PC-3 (cell line): ENCODE results near the gene IGFBPL1. TPM values are rescaled to one million over a fixed set of nuclear protein-coding genes. Genes with fewer than 3 reads are reported as not detected.

Source experiments
- ATAC-seq: fragments of 200-7000 bp; cut with Tn5 transposase; 2 replicates; pipeline ENCODE4 v1.9.1; 2020; ENCODE audit warnings: mild to moderate bottlenecking, moderate library complexity
- BruUV-seq: library from RNA; stranded (reverse); fragments of 400-500 nt; replicated peaks from 2 replicates; lab custom pipeline; 2021; lab: Mats Ljungman, UMichigan
- CTCF ChIA-PET: fragments of 300-600 bp; sonication (Branson Sonifier 250); formaldehyde crosslinking; loops from one replicate; lab custom pipeline; 2022; ENCODE audit warnings: antibody characterized with exemption; lab: Charles Lee
- POLR2A ChIA-PET: fragments of 300-600 bp; sonication (Branson Sonifier 250); formaldehyde crosslinking; loops from one replicate; lab custom pipeline; 2022; ENCODE audit warnings: antibody characterized with exemption; ENCODE audit not compliant: unreplicated experiment; lab: Charles Lee
- DNase-seq: peaks from one replicate; pipeline ENCODE4 v3.0.0-alpha.2; 2015
- H2AFZ ChIP-seq: fragments of 300-600 bp; sonication (generic); 2 replicates; pipeline ENCODE4 v1.6.0; 2016; ENCODE audit warnings: antibody characterized with exemption, low read length
- H3F3A ChIP-seq: fragments of 300-600 bp; sonication (generic); one replicate; pipeline ENCODE4 v1.6.0; 2017; ENCODE audit warnings: antibody characterized with exemption, low read length, control low read depth, mild to moderate bottlenecking; ENCODE audit not compliant: unreplicated experiment
- H3K27ac ChIP-seq: fragments of 300-600 bp; sonication (generic); 2 replicates; pipeline ENCODE4 v1.5.1; 2016; ENCODE audit warnings: mild to moderate bottlenecking, low read length
- H3K27me3 ChIP-seq: fragments of 300-600 bp; sonication (generic); 2 replicates; pipeline ENCODE4 v1.6.1; 2016; ENCODE audit warnings: low read length, mixed read lengths
- H3K36me3 ChIP-seq: fragments of 300-600 bp; sonication (generic); 2 replicates; pipeline ENCODE4 v1.6.1; 2016; ENCODE audit warnings: low read depth, mixed run types, low read length, mixed read lengths
- H3K4me1 ChIP-seq: fragments of 300-600 bp; sonication (generic); 2 replicates; pipeline ENCODE4 v1.5.1; 2016; ENCODE audit warnings: low read length; ENCODE audit not compliant: insufficient read depth
- H3K4me2 ChIP-seq: fragments of 300-600 bp; sonication (generic); 2 replicates; pipeline ENCODE4 v1.6.0; 2016; ENCODE audit warnings: low read length
- H3K4me3 ChIP-seq: fragments of 300-600 bp; sonication (generic); 2 replicates; pipeline ENCODE4 v1.5.1; 2016; ENCODE audit warnings: mild to moderate bottlenecking, low read length, mixed read lengths
- H3K79me2 ChIP-seq: fragments of 300-600 bp; sonication (generic); 2 replicates; pipeline ENCODE4 v1.6.1; 2017; ENCODE audit warnings: low read length, mixed read lengths
- H3K9ac ChIP-seq: fragments of 300-600 bp; sonication (generic); 2 replicates; pipeline ENCODE4 v1.6.0; 2016; ENCODE audit warnings: mild to moderate bottlenecking, low read length
- H3K9me2 ChIP-seq: fragments of 300-600 bp; sonication (generic); replicated peaks from 2 replicates; pipeline ENCODE4 v1.6.1; 2016; ENCODE audit warnings: mixed run types, low read length, mixed read lengths
- H3K9me3 ChIP-seq: fragments of 300-600 bp; sonication (generic); 2 replicates; pipeline ENCODE4 v1.6.1; 2016; ENCODE audit warnings: low read length, mixed read lengths
- H4K20me1 ChIP-seq: fragments of 300-600 bp; sonication (generic); 2 replicates; pipeline ENCODE4 v1.6.1; 2016; ENCODE audit warnings: low read length, mixed read lengths
- CTCF ChIP-seq: fragments of 300-600 bp; sonication (generic); conservative IDR thresholded peaks from 2 replicates; pipeline ENCODE4 v1.5.1; 2017; ENCODE audit warnings: antibody characterized with exemption, low read depth, mild to moderate bottlenecking, low read length
- EZH2 ChIP-seq: fragments of 300-600 bp; sonication (generic); IDR thresholded peaks from one replicate; pipeline ENCODE4 v1.6.1; 2017; ENCODE audit warnings: antibody characterized with exemption, mild to moderate bottlenecking, low read length; ENCODE audit not compliant: unreplicated experiment
- EZH2phosphoT487 ChIP-seq: fragments of 300-600 bp; sonication (generic); IDR thresholded peaks from 2 replicates; pipeline ENCODE4 v1.6.1; 2018; ENCODE audit warnings: mild to moderate bottlenecking, antibody characterized with exemption, low read length, borderline replicate concordance
- intact Hi-C: fragments of 100-400 bp; cut with micrococcal nuclease; formaldehyde crosslinking; loops from 2 replicates; pipeline ENCODE4 v1.9.0; 2023
- total RNA-seq: library from RNA; depleted of rRNA; stranded (reverse); fragments of >200 nt; gene quantifications from 2 replicates; pipeline ENCODE4 v1.2.3, GENCODE V29; 2014

IGFBPL1 gene
- total RNA-seq, 1 experiment from 2014 or later = 0.66 TPM

- TF ChIP-seq CTCF (no peak), EZH2phosphoT487 (no peak), EZH2 (no peak)
- H3K9me3 ChIP-seq = no peaks in the 10 kb centered on the region
- ChIA-PET POLR2A (no interaction called here), CTCF (no interaction called here)
- H3K9ac ChIP-seq = no peak overlapping the region
- no peak overlapping the region for H2AFZ ChIP-seq
- H3K79me2 ChIP-seq = no peaks in the 10 kb centered on the region
- H4K20me1 ChIP-seq = no peaks in the 10 kb centered on the region
- no peaks in the 10 kb centered on the region for H3K4me1 ChIP-seq
- H3K9me2 ChIP-seq = no peaks in the 10 kb centered on the region
- H3K4me3 ChIP-seq = no peak overlapping the region
- no peaks in the 10 kb centered on the region for H3K36me3 ChIP-seq
- no peak overlapping the region for H3K4me2 ChIP-seq
- no TSS peak for BruUV-seq
- no peak for DNase-seq
- H3K27me3 ChIP-seq = peaks cover 27% of the 10 kb centered on the region
- intact Hi-C loops = no loop called here
- H3K27ac ChIP-seq = no peak overlapping the region
- H3F3A ChIP-seq = no peaks in the 10 kb centered on the region
- no peak for ATAC-seq
Measured at GRCh38 chr9:38422555-38423260, 1.5 kb downstream of the IGFBPL1 start.

- ATAC-seq (no peak), DNase-seq (no peak)
- POLR2A ChIA-PET = no interaction called here
Measured at GRCh38 chr9:38421498-38422211, 2.6 kb downstream of the IGFBPL1 start.

More at GRCh38 chr9:38421498-38422211, 2.6 kb downstream of the IGFBPL1 start:
- Histone ChIP-seq H4K20me1 (no peaks in the 10 kb centered on the region), H3K36me3 (no peaks in the 10 kb centered on the region), H3K9me2 (no peaks in the 10 kb centered on the region), H3K9ac (no peak overlapping the region), H3K79me2 (no peaks in the 10 kb centered on the region), H3K4me3 (no peak overlapping the region), H3K27me3 (peaks cover 23% of the 10 kb centered on the region), H3K9me3 (no peaks in the 10 kb centered on the region), H2AFZ (no peak overlapping the region), H3F3A (no peaks in the 10 kb centered on the region), H3K27ac (no peak overlapping the region), H3K4me1 (no peaks in the 10 kb centered on the region), H3K4me2 (no peak overlapping the region)
- CTCF ChIA-PET = no interaction called here
- intact Hi-C loops = no loop called here
- no peak for TF ChIP-seq CTCF
- no peak for TF ChIP-seq EZH2phosphoT487
- no peak for TF ChIP-seq EZH2
- no TSS peak for BruUV-seq
